Measurements from ENCODE around the gene GABPB2.

Gene GABPB2

DNA sequence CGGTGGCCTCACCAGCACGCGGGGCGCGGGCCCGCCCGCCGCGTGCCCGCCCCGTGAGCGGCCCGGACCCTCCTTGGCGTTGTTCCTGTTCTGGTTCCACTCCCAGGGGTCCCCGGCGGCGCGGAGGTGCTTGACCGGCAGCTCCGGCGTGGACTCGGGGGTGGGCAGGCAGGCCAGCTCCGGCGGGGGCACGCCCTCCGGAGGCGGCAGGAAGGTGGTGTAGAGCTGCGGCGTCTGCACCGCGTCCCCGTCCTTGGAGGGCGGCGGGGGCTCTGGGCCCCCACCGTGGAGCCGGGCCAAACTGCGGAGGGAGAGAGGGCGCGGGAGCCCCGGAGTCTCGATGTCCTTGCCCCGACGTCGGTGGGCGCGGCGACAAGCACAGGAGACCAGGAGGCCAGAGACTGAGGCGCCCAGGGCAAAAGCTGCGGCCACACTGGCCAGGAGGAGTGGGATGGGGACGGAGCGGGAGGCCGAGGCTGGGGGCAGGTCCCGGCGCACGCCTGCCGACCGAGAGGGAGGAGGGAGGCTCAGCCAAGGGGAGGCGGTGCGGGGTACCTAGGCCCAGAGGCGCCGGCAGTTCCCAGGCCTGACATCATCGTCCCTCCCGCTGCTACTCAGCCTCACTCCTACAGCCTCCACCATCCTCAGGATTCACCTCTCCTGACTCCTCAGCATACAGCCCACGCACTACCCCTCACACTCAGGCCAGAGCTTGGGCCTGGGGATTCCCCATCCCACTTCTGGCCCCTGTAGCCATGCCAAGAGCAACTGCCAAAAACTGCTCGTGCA lies 62.7 kb downstream of the GABPB2 start:
- no peak for DNase-seq (ENCODE audit: low read depth)

DNA sequence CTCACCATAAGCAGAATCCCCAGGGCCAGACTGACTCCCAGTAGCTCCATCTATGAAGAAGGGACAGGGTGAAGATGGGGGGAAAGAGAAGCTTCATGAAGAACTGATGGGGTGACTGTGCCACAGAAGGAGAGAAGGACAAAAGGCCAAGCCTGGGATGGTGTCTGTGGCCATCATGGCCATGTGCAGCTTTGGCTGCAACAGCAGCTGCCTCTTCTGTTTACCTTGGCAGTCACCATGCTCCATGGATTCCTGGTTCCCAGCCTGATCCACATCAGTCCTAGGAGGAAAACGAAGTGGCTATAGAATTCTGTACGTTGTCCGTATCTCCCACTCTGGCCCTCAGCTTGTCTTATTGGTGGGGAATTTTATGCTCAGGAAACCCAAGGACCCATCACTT lies 63.8 kb downstream of the GABPB2 start:
- no peak for DNase-seq (ENCODE audit: low read depth)

DNA sequence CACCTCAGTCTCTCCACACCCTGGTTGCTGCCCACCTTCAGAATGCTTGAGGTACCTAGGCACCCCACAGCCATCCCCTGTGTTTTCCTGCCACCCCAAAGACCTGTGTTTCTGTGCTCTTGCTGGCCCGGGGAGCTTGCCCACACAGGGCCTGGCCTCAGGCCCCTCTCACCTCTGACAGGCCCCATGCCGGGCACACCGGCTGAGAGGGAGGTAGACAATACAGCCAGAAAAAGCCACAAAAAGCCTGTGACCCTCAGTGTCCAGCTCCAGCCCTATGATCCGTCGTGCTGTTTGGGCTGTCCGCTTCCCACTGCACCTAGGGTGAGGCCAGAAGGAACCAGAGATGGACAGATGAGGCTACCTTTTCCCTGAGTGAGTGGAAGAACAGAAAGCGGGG lies 64.4 kb downstream of the GABPB2 start:
- no peak for DNase-seq (ENCODE audit: low read depth)

DNA sequence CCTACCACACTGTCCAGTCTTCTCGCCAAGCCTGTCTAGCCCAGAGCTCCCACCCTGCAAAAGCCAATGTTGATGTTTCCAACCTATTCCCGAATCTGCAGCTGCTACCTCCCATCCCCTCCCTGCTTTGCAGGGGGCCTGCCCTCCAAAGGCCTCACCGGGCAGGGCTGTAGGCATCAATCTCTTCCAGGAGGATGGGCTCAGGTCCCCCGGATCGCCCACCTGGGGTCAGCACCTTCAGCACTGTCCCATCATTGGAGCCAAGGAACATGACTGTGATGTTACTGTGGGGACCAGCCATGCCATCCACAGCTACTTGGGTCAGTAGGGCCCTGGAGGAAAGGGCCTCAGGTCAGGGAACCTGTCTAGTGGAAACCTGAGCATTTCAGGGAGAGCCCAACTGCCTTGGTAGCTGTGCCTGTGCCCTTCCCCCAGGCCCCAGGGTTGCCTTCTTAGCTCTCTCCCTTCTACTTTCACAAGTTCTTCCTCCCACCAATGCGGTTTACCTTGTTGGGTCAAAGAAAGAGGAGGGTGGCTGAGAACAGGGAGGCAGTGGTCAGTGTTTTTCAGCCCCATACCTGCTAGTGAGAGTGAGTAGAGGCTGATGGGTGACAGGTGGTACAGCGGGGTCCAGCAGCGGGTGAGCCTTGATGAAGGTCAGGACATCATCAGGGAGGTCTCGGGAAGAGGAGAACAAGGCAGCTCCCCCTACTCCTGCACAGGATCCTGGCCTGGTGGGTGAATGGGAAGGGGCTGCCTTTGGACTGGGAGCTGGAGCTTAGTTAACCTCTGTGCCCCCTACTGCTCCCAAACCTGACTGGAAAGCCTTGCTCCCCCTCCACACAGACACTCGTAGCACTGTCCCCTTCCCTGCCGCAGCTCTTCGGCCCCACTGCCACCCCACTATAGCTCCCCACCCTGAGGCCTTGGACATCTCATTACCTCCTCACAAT lies 65.1 kb downstream of the GABPB2 start:
- DNase-seq (ENCODE audit: low read depth), result no peak

DNA sequence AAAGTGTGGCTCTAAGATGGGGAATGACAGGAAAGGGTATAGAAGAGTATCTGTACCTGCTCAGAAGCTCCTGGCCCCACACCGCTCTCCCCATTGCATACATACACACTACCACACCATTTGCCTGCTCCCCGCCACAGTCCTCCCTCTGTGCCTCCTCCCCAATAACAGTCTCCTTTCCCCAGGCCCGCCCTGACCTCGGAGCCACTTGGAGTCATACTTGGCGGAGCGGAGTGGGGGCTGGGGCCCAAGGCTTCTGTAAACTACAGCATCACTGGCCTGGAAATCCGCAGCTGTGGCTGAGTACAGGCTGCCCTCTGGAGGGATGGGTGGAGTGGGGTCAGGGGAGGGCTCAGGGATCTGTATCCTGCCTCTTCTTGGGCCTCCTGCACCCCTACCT lies 67.2 kb downstream of the GABPB2 start:
- no peak for DNase-seq (ENCODE audit: low read depth)

DNA sequence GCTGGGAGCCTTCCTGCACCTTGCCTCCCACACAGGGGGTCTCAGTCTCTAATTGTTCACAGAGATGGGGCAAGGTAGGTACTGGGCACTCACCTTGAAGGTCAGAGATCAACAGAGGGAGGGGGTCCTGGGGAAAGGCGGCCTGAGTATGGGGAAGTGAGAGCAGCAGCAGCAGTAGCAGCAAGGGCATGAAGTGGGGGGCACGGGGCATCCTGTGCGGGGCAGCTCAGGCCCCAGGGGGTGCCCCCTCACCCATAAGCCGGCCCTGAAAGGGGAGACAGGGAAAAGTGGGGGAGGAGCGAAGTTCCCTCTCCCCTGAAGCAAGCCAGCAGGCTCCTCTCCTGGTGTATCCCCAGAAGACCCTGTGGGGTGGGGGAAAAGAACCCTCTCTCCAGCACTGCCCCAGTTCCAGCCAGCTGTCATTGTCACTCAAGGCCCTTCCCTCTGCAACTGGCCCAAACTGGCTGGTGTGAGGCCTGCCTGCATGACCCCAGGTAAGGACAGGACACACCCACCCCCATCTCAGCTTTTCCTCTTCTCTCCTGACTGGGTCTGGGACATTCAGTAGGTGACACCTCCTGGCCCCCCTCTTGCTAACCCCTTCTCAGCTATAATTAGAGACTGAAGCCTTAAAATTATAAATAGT lies 72.0 kb downstream of the GABPB2 start:
- DNase-seq (ENCODE audit: low read depth), result no peak

DNA sequence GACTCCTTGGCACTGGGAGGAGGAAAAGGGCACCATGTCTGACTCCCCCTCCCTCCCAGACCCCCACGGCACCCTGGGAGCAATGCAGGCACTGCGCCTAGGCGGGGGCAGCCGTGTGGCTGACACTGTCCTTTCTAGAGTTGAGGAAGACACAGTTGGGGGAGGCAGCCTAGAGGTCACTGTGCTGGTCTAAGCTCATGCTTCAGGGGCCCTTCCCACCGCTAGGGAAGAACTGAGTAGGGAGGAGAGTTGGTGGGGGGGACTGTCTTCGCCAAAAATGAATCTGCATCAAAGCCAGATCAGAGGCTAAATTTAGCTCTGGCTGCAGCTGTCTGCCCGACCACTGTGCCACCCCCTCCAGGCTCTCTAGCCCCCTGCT lies 72.5 kb downstream of the GABPB2 start:
- DNase-seq (ENCODE audit: low read depth), result no peak

DNA sequence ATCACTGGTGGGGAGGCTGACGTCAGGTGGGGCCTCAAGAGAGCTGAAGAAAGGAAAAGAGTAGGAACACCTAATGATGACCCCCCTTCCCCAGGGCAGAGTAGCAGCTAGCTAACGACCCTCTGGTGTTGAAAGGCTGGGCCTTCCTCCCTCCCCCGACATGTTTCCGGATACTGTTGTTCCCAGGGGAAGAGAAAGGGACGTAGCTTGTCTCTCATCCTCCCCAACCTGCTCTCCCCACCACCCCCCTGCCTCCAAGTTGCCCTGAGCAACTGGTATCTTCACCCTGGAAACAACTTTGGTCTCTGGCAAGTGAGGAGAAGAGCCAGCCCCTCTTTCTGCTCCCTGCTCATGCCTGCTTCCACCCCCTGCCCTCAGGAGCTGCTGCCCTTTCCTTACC lies 73.4 kb downstream of the GABPB2 start:
- no peak for DNase-seq (ENCODE audit: low read depth)

DNA sequence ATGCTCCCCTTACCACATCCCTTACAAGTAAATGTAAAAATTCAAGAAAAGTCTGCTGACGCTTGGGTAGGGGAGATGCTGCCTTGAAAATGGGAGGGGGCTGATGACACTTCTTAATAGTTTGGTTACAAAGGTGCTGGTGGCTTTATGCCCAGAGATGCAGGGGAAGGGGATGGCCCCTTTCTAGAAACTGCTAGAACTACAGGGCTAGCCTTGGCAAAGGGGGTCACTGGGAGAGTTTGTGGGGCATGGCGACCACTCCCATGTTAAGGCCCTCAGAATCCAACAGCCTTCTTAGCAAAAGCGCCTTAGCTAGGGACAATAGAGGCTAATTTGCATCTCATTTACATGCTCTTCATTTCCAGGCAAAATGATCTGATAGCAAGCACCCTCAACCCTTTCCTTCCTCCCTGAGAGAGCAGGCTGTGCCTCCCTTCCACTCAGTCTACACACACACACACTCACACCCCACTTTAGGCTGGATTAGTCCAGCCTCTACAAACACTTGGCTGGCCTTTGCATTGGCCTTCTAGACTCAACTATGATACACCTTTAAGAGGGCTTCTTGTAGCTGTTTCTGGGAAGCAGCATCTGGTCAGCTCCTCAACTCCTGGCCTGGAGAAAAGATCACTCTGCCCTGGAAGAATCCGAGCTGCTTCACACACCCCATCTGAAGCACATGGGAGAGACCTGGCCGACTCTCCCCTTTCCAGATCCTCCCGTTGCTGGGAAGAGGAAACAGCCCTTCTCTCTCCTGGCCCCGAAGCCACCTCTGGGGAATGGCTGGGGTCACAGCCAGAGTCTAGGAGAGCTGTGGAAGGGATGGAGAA lies 74.1 kb downstream of the GABPB2 start:
- DNase-seq (ENCODE audit: low read depth), result no peak

DNA sequence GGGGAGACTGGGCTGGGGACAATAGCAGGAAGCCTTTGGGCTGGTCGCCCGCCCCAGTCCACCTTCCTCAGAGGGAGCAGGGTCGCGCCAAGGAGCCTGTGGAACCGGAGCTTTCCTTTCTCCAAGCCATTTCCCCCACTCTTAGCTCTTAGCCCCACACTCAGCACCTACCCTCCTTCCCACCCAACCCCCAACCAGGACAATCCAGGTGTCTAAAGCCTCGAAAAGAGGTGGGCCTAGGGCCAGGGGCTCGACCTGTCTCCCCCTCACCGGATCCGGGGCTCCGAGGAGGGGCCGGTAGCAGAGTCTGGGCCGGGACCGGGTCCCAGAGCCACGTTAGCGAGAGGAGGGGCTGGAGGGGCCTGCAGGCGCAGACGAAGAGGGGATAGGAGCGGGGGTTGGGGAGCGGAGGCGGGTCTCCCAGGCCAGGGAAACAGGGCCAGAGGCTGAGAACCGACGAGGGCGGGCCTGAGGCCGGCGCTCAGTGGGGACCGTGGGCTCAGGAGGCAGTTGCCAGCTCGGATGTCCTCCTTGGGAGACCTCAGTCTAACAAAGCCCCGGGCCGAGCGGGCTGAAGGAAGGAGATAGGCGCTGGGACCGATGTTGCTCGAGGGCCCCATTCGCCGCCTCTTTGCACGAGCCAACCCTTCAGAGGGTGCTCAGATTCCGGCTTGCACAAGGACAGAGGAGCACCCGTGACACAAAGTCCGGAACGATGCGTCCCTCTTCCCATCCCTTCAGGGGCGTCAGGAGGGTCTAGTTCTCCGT lies 74.9 kb downstream of the GABPB2 start:
- DNase-seq (ENCODE audit: low read depth), result no peak

DNA sequence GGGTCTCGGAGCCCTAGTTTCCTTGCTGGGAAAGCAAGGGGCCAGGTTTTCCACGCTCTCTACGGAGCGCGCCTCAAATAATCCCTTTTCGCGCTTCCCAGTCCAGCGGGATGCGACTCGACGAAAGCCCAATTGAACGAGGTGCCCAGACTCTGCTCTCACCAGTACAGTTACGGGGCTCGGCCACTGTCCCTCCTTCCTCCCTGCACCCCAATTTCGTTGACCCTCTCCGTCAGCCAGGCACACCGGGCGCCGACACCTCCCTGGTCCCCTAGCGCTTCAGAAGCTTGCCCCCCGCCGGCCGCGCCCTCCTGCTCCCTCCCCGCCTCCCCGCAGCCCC lies 75.5 kb downstream of the GABPB2 start:
- no peak for DNase-seq (ENCODE audit: low read depth)

DNA sequence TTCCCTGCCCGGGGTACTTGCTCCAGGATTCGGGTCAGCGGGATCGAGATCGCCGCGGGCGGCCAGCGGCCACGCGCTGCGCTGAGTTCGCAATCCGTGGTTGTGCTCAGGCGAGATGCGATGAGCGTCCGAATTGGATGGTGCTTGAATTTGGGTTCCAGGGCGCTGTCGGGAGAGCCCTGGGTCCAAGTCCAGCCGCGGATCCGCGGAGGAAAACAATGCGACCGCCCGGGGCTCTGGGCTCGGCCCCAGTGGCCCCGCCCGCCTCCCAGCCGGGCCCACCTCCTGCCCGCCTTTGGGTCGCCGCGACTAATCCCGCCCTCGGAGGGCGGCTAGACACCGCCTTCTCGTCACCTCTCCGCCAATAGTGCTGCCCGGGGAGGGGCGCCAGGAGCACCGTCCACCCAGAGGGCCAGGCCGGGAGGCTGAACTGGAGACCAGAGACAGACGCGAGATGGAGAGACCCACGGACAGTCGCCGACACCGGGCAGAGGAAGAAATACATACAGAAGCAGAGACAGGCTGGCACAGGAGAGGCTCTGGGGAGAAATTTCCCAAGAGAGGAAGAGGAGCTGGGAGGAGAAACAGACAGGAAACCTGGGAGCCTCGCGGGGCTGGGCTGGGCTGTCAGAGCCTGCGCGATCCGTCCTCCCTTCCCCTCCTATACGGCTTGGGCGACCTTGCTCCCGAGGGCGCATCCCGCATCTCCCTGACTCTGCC lies 76.0 kb downstream of the GABPB2 start, which contains the start of gene SEMA6C:
TSS of gene SEMA6C (minus strand) at position 220 of the 720 bp plus-strand sequence. CDS start 4,010 bp downstream, outside the sequence.
- peak; percentile 74 for DNase-seq (ENCODE audit: low read depth)

DNA sequence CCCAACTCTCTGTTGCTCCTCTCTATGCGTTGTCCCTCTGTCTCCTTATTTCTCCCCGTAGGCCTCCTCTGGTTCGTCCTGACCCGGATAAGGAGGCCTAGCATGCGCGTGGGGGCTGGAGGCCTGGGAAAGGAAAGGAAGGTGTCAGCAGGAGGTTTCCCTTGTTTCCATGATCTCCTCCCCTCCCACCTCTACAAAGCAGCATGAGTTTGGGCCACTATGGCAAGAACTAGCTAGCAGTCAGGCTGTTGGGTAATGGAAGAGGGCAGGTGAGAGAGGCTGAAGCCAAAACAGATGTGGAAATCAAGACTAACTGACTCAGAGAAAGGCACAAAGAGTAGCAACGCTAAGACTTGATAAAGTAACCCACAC lies 76.6 kb downstream of the GABPB2 start:
- DNase-seq (ENCODE audit: low read depth), result no peak

DNA sequence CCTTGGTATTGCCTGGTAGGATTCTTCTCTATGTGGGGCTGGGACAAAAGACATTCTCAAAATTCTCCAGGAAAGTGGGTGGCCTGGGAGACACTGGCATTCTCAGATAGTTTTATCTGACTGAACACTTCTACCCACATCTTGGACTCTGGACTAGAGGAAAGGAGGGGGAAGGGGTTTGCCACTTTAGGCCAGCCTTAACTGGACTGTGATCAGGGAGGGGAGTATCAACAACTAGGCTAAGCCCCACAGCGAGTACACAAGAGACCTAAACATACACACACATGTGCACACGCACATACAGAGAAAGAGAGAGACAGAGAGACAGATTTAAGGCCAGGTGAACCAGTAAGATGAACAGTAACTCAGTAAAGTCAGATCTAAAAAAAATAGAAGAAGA lies 77.1 kb downstream of the GABPB2 start:
- DNase-seq (ENCODE audit: low read depth), result no peak

DNA sequence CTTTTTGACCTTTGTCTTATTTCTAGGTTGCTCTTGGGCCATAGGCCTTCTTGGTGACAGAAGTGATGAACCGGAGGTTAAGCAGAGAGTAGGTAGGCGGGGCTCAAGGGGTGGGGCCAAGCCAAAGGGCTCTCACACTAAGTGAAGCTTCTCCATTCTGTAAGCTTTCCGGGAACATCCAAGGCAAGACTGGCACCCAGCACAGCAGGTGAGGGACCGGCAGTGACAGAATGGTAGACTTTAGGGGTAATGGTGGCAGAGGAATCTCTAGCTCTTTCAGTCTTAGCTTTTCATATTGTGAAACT lies 85.9 kb downstream of the GABPB2 start, which contains the start of gene TNFAIP8L2:
TSS of gene TNFAIP8L2 (plus strand) at position 135 of the 305 bp plus-strand sequence. CDS start 2,049 bp downstream, outside the sequence.
- peak; percentile 63 for DNase-seq (ENCODE audit: low read depth)

DNA sequence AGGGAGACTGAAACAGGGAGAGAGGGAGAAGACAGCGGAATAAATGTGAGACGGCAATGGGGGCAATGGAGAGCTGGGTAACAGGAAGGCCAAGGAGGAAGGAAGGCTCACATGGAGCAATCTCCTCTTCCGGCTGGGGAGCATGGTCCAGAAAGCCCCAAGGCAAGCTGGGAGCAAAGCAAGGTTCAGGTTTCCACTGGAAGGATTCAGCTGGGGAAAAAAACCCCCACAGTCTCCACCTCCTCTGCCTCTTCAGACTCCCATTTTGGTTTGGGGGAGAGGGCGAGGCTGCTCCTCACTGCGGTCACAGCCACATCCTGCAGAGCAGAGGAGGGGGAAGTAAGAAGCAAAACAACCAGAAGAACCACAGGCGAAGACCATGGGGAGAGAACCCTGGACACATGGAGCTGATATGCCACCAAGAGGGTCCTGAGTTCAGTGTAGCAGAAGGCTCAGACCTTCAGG lies 86.5 kb downstream of the GABPB2 start:
- peak; percentile 26 for DNase-seq (ENCODE audit: low read depth)

DNA sequence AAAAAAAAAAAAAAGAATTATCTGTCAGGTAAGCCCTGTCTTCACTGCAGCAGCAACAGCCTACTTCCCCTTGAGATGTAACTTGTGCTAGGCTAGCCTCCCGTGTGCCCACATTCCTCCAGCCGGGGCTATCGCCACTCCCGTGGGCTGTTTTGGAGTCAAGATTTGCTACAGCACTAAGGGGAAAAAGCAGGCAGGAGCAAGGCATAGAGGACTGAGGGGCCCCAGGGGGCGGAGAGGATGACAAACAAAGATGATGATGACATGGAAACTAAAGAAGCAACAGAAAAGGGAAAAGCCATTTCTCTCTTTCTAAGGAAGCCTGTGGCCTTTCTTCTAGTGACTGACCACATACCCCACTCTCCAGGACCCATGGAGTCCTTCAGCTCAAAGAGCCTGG lies 87.8 kb downstream of the GABPB2 start:
- peak; percentile 23 for DNase-seq (ENCODE audit: low read depth)

DNA sequence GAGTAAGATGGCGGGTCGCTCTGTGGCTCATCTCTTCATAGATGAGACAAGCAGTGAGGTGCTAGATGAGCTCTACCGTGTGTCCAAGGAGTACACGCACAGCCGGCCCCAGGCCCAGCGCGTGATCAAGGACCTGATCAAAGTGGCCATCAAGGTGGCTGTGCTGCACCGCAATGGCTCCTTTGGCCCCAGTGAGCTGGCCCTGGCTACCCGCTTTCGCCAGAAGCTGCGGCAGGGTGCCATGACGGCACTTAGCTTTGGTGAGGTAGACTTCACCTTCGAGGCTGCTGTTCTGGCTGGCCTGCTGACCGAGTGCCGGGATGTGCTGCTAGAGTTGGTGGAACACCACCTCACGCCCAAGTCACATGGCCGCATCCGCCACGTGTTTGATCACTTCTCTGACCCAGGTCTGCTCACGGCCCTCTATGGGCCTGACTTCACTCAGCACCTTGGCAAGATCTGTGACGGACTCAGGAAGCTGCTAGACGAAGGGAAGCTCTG lies 88.2 kb downstream of the GABPB2 start:
- DNase-seq (ENCODE audit: low read depth), result no peak

DNA sequence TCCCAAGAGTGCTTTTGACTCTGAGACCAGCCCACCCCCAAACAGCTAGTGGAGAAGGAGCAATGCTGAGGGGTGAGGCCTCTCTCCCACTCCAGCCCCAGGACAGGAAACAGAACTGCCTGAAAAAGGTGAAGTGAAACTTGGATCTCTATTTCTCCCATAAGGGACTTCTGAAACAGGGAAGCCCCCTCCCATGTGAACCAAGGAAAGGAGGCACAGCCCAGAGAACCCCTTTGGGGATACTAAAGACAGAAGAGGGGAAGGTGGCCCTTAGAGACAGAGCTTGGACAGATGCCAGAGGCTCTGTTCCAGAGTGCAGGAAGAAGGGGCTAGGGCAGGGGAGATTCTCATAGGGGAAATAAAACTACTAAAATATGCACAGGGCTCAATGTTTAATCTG lies 88.8 kb downstream of the GABPB2 start:
- no peak for DNase-seq (ENCODE audit: low read depth)

DNA sequence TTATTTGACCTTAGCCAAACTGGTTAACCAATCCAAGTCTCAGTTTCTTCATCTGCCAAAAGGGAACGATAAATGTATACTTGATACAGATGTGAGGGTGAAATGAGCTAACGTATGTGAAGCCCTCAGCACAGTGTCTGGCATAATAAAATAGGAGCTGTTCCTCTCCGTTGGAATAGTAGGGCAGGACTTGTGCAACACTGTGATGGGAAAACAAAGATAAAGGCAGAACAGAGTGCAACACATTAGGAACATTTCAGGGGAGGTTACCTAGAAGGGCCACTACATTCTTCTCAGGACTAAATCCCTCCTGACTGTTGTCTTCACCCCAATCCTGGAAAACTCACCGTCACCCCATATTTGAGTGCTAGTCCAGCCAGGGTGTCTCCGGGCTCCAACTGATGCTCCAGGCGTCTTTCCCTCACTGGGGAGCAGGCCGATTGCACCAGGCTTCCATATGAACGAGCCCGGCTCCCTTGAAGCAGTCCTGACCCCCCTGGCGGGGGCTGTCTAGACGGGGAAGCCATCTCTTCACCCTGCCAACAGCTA lies 94.2 kb downstream of the GABPB2 start:
- DNase-seq (ENCODE audit: low read depth), result no peak

All from stimulated activated CD4-positive, alpha-beta T cell treated with anti-CD3 and anti-CD28 coated beads, Interleukin-2, amount 100 ng/mL, for 4 hours (primary cell).